GM18867 (cell line): ENCODE results near the gene AQP5.
"Not testable (repeated sequence)": the region's sequence is repeated elsewhere in the genome, so short reads cannot be mapped to it uniquely, and the experiment has no call there.

Experiments used
- ATAC-seq: cut with Tn5 transposase; IDR thresholded peaks from one replicate; pipeline ENCODE4 v1.9.1; 2021; ENCODE audit warnings: mild to moderate bottlenecking, moderate library complexity; ENCODE audit not compliant: unreplicated experiment

Gene AQP5

GRCh38 chr12:49979016-49979586 is 17.4 kb downstream of the AQP5 start:
- no peak for ATAC-seq

GRCh38 chr12:49979791-49980190 is 18.1 kb downstream of the AQP5 start:
- no peak for ATAC-seq

GRCh38 chr12:49980501-49981349 is 19.1 kb downstream of the AQP5 start:
- ATAC-seq, result no peak

- ATAC-seq, result no peak
Observed at GRCh38 chr12:49982246-49983087, 20.8 kb downstream of the AQP5 start.

- no peak for ATAC-seq
Observed at GRCh38 chr12:49983892-49984291, 22.2 kb downstream of the AQP5 start.

GRCh38 chr12:49984476-49985359 is 23.0 kb downstream of the AQP5 start:
- no peak for ATAC-seq

GRCh38 chr12:49985981-49986380 is 24.3 kb downstream of the AQP5 start:
- ATAC-seq, result no peak

GRCh38 chr12:49986476-49986875 is 24.8 kb downstream of the AQP5 start:
- not testable (repeated sequence) for ATAC-seq

GRCh38 chr12:49987625-49988303 is 26.1 kb downstream of the AQP5 start:
- ATAC-seq, result no peak

GRCh38 chr12:49989400-49989799 is 27.7 kb downstream of the AQP5 start:
- ATAC-seq, result not testable (repeated sequence)

- no peak for ATAC-seq
Observed at GRCh38 chr12:49990273-49990672, 28.6 kb downstream of the AQP5 start.

- no peak for ATAC-seq
Observed at GRCh38 chr12:49998453-49998852, 36.8 kb downstream of the AQP5 start.

GRCh38 chr12:50003595-50003994 is 41.9 kb downstream of the AQP5 start:
- no peak for ATAC-seq

- ATAC-seq, result no peak
Observed at GRCh38 chr12:50004696-50005095, 43.0 kb downstream of the AQP5 start.

- ATAC-seq, result no peak
Observed at GRCh38 chr12:50005175-50005574, 43.5 kb downstream of the AQP5 start.

- no peak for ATAC-seq
Observed at GRCh38 chr12:50006280-50006679, 44.6 kb downstream of the AQP5 start.

- no peak for ATAC-seq
Observed at GRCh38 chr12:50006754-50007442, 45.2 kb downstream of the AQP5 start.

GRCh38 chr12:50013361-50014147 is 51.9 kb downstream of the AQP5 start:
- no peak for ATAC-seq

GRCh38 chr12:50014342-50014741 is 52.7 kb downstream of the AQP5 start:
- ATAC-seq, result no peak
